GM19455 (cell line): ENCODE results near the gene GOLGB1.

Experiments used
- ATAC-seq: cut with Tn5 transposase; IDR thresholded peaks from one replicate; pipeline ENCODE4 v1.9.1; 2021; ENCODE audit not compliant: unreplicated experiment

Gene GOLGB1

GRCh38 chr3:121641127-121641526, 108.4 kb downstream of the GOLGB1 start:
- ATAC-seq = no peak

- no peak for ATAC-seq
These were observed 111.6 kb downstream of the GOLGB1 start for GRCh38 chr3:121637922-121638321.

GRCh38 chr3:121630355-121630754, 119.2 kb downstream of the GOLGB1 start:
- ATAC-seq = no peak

GRCh38 chr3:121629601-121630000, 119.9 kb downstream of the GOLGB1 start:
- ATAC-seq = no peak

GRCh38 chr3:121627622-121628021, 121.9 kb downstream of the GOLGB1 start:
- ATAC-seq = no peak

- no peak for ATAC-seq
These were observed 122.3 kb downstream of the GOLGB1 start for GRCh38 chr3:121627211-121627610.

GRCh38 chr3:121626495-121626894, 123.0 kb downstream of the GOLGB1 start:
- no peak for ATAC-seq

- ATAC-seq = no peak
These were observed 125.2 kb downstream of the GOLGB1 start for GRCh38 chr3:121624147-121624899.

- no peak for ATAC-seq
These were observed 128.1 kb downstream of the GOLGB1 start for GRCh38 chr3:121621491-121621890.

- ATAC-seq = no peak
These were observed 129.8 kb downstream of the GOLGB1 start for GRCh38 chr3:121619691-121620090.
